Measurements from ENCODE around the gene AK1. TPM values are rescaled to one million over a fixed set of nuclear protein-coding genes. Genes with fewer than 3 reads are reported as not detected.

AK1 gene
- polyA plus RNA-seq, 1 donor, result 20.6 TPM

GRCh38 chr9:127816728-127817127 is 60.7 kb downstream of the AK1 start:
- no CpG with 5 or more reads among the region's 8 CpGs for WGBS (ENCODE audit: insufficient coverage, low lambda C conversion rate)
- Histone ChIP-seq H3K4me3 (ENCODE audit: low read length) (no peak overlapping the region), H3K27ac (ENCODE audit: low read length) (no peak overlapping the region), H3K36me3 (ENCODE audit: control insufficient read depth, insufficient read depth, low read length) (peaks cover 57% of the 10 kb centered on the region), H3K9me3 (ENCODE audit: control insufficient read depth, low read depth, low read length) (no peaks in the 10 kb centered on the region), H3K4me1 (ENCODE audit: control insufficient read depth, insufficient read depth, low read length) (no peaks in the 10 kb centered on the region), H3K27me3 (ENCODE audit: control insufficient read depth, insufficient read depth, low read length) (no peaks in the 10 kb centered on the region)
- no peak for DNase-seq

Other genes starting within 250 kb of the AK1 start
- gene CFAP157, start 170.7 kb downstream of the AK1 start, polyA plus RNA-seq, result 0.84 TPM
- gene PTRH1, start 162.0 kb downstream of the AK1 start, polyA plus RNA-seq, result 9.3 TPM
- 0.03 TPM for gene TTC16, start 161.6 kb downstream of the AK1 start, polyA plus RNA-seq
- 16.5 TPM for gene TOR2A, start 142.4 kb downstream of the AK1 start, polyA plus RNA-seq
- 7.4 TPM for gene SH2D3C, start 99.0 kb downstream of the AK1 start, polyA plus RNA-seq
- gene CDK9, start 91.6 kb downstream of the AK1 start, polyA plus RNA-seq, result 57.4 TPM
- gene FPGS, start 74.8 kb downstream of the AK1 start, polyA plus RNA-seq, result 33.5 TPM
- 21.6 TPM for gene ENG, start 23.0 kb downstream of the AK1 start, polyA plus RNA-seq
- 14.4 TPM for gene ST6GALNAC6, start 21.9 kb upstream of the AK1 start, polyA plus RNA-seq
- 10.4 TPM for gene ST6GALNAC4, start 39.4 kb upstream of the AK1 start, polyA plus RNA-seq
- gene PIP5KL1, start 53.1 kb upstream of the AK1 start, polyA plus RNA-seq, result 0.79 TPM
- gene DPM2, start 60.2 kb upstream of the AK1 start, polyA plus RNA-seq, result 33.2 TPM
- 55.2 TPM for gene EEIG1, start 103.3 kb upstream of the AK1 start, polyA plus RNA-seq
- 7.9 TPM for gene NAIF1, start 189.6 kb upstream of the AK1 start, polyA plus RNA-seq
- 19.4 TPM for gene SLC25A25, start 190.6 kb upstream of the AK1 start, polyA plus RNA-seq

All from large intestine (tissue), 3 donors.